Measurements from ENCODE around the gene PARD3.

GRCh38 chr10:34746094-34746493 lies 69.0 kb downstream of the PARD3 start:
- no peak for TF ChIP-seq CTCF (IDR thresholded peaks at IDR 0.05)
- TF ChIP-seq EZH2 (IDR thresholded peaks at IDR 0.05) = no peak

Measured in neural progenitor cell (in vitro differentiated cells).